Measurements from ENCODE around the gene HCRTR1.

DNA sequence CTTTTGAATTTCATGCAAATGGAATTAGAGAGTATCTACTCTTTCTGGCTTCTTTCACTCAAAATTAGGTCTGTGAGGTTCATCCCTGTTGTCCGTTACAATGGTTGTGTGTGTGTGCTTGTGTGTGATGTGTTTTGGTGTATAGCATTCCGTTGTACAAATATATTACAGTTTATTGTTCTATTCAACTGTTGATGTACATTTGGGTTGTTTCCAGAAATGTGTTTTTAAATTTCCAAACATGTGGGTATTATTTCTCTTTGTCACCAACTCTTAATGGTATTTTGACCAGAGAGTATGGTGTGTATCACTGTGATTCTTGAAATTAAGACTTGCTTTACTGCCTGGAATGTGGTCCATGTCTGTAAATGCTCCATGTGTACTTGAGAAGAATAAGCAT is 16.8 kb upstream of the HCRTR1 start:
- TF ChIP-seq, protein P1, sequence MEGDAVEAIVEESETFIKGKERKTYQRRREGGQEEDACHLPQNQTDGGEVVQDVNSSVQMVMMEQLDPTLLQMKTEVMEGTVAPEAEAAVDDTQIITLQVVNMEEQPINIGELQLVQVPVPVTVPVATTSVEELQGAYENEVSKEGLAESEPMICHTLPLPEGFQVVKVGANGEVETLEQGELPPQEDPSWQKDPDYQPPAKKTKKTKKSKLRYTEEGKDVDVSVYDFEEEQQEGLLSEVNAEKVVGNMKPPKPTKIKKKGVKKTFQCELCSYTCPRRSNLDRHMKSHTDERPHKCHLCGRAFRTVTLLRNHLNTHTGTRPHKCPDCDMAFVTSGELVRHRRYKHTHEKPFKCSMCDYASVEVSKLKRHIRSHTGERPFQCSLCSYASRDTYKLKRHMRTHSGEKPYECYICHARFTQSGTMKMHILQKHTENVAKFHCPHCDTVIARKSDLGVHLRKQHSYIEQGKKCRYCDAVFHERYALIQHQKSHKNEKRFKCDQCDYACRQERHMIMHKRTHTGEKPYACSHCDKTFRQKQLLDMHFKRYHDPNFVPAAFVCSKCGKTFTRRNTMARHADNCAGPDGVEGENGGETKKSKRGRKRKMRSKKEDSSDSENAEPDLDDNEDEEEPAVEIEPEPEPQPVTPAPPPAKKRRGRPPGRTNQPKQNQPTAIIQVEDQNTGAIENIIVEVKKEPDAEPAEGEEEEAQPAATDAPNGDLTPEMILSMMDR (conservative IDR thresholded peaks at IDR 0.05) = no peak
- no peak for TF ChIP-seq ZFX (IDR thresholded peaks at IDR 0.05)
